NK-92 (cell line): ENCODE measurements around the gene LHX3.

Experiments used
- DNase-seq: peaks from one replicate; lab custom pipeline; 2025; ENCODE audit not compliant: unreplicated experiment; lab: John Stamatoyannopoulos, UW

Gene LHX3

GRCh38 chr9:136178773-136179075 is 26.2 kb downstream of the LHX3 start:
- no peak for DNase-seq

GRCh38 chr9:136178061-136178772 is 26.7 kb downstream of the LHX3 start:
- no peak for DNase-seq

- no peak for DNase-seq
Measured at GRCh38 chr9:136177224-136177623, 27.7 kb downstream of the LHX3 start.

- DNase-seq, result no peak
Measured at GRCh38 chr9:136175616-136176197, 29.2 kb downstream of the LHX3 start.

- no peak for DNase-seq
Measured at GRCh38 chr9:136174779-136175615, 29.9 kb downstream of the LHX3 start.

GRCh38 chr9:136173648-136174290 is 31.2 kb downstream of the LHX3 start:
- DNase-seq, result no peak

- no peak for DNase-seq
Measured at GRCh38 chr9:136172412-136173079, 32.4 kb downstream of the LHX3 start.

- DNase-seq, result no peak
Measured at GRCh38 chr9:136171801-136172411, 33.0 kb downstream of the LHX3 start.

- no peak for DNase-seq
Measured at GRCh38 chr9:136171009-136171800, 33.7 kb downstream of the LHX3 start.

- DNase-seq, result no peak
Measured at GRCh38 chr9:136170006-136170901, 34.7 kb downstream of the LHX3 start.

GRCh38 chr9:136169495-136169894 is 35.4 kb downstream of the LHX3 start:
- no peak for DNase-seq

- no peak for DNase-seq
Measured at GRCh38 chr9:136163248-136163850, 41.6 kb downstream of the LHX3 start.

GRCh38 chr9:136160995-136161610 is 43.8 kb downstream of the LHX3 start:
- DNase-seq, result no peak

- no peak for DNase-seq
Measured at GRCh38 chr9:136160381-136160841, 44.5 kb downstream of the LHX3 start.

- no peak for DNase-seq
Measured at GRCh38 chr9:136159851-136160250, 45.1 kb downstream of the LHX3 start.

- DNase-seq, result no peak
Measured at GRCh38 chr9:136157477-136158265, 47.3 kb downstream of the LHX3 start.
